Effector memory CD8-positive, alpha-beta T cell (primary cell): ENCODE results near the gene ACADSB.

ENCODE experiments used
- ATAC-seq: fragments of 150-1000 bp; cut with Tn5 transposase; replicated peaks from 2 replicates; pipeline ENCODE4 v1.10.0; 2021; ENCODE audit warnings: mild to moderate bottlenecking, moderate library complexity
- DNase-seq, 3 experiments: peaks; one replicate each; pipeline ENCODE4 v3.0.0; 2021
- H3K27ac Mint-ChIP-seq, 2 donors: one replicate each; pipeline ENCODE4 v1.8.0; 2022; ENCODE audit warnings: mild to moderate bottlenecking in 2 of 2, mixed read lengths in 2 of 2, moderate library complexity in 2 of 2
- H3K27me3 Mint-ChIP-seq, 2 donors: one replicate each; pipeline ENCODE4 v1.8.0; 2022; ENCODE audit warnings: mixed read lengths in 2 of 2
- H3K36me3 Mint-ChIP-seq: one replicate; pipeline ENCODE4 v1.8.0; 2022; ENCODE audit warnings: mild to moderate bottlenecking, moderate library complexity, mixed read lengths; ENCODE audit not compliant: insufficient read depth
- H3K4me1 Mint-ChIP-seq, 2 donors: one replicate each; pipeline ENCODE4 v1.8.0; 2022; ENCODE audit warnings: low read depth in 2 of 2, mixed read lengths in 2 of 2
- H3K4me3 Mint-ChIP-seq, 2 donors: one replicate each; pipeline ENCODE4 v1.8.0; 2022; ENCODE audit warnings: mild to moderate bottlenecking in 2 of 2, mixed read lengths in 2 of 2, moderate library complexity in 2 of 2
- H3K9me3 Mint-ChIP-seq, 2 donors: one replicate each; pipeline ENCODE4 v1.8.0; 2022; ENCODE audit warnings: mixed read lengths in 2 of 2

The ACADSB gene

GRCh38 chr10:123013456-123014419 lies 4.9 kb downstream of the ACADSB start:
- ATAC-seq (no peak), DNase-seq (no peak)
- Mint-ChIP-seq H3K4me3 (no peak overlapping the region), H3K36me3 (peaks cover 9% of the 10 kb centered on the region), H3K27ac (no peak overlapping the region), H3K4me1 (peaks cover 20 to 24% of the 10 kb centered on the region in 2 donors), H3K9me3 (no peaks in the 10 kb centered on the region), H3K27me3 (no peaks in the 10 kb centered on the region)

GRCh38 chr10:123014772-123015171 lies 6.0 kb downstream of the ACADSB start:
- Mint-ChIP-seq H3K9me3 (no peaks in the 10 kb centered on the region), H3K36me3 (peaks cover 6% of the 10 kb centered on the region), H3K4me3 (no peak overlapping the region), H3K27me3 (no peaks in the 10 kb centered on the region), H3K27ac (no peak overlapping the region), H3K4me1 (peaks cover 11 to 16% of the 10 kb centered on the region in 2 donors)
- no peak for DNase-seq
- no peak for ATAC-seq

GRCh38 chr10:123016228-123016627 lies 7.4 kb downstream of the ACADSB start:
- no peak for ATAC-seq
- H3K36me3 Mint-ChIP-seq: peaks cover 6% of the 10 kb centered on the region
- DNase-seq: no peak
- H3K4me3 Mint-ChIP-seq: no peak overlapping the region
- no peaks in the 10 kb centered on the region for H3K9me3 Mint-ChIP-seq
- H3K27ac Mint-ChIP-seq: no peak overlapping the region
- H3K27me3 Mint-ChIP-seq: no peaks in the 10 kb centered on the region
- peaks cover 4 to 7% of the 10 kb centered on the region in 2 donors for H3K4me1 Mint-ChIP-seq

- Mint-ChIP-seq H3K36me3 (peaks cover 6% of the 10 kb centered on the region), H3K27me3 (no peaks in the 10 kb centered on the region), H3K4me3 (no peak overlapping the region), H3K27ac (no peak overlapping the region), H3K4me1 (peaks cover 1 to 7% of the 10 kb centered on the region in 2 donors), H3K9me3 (no peaks in the 10 kb centered on the region)
- DNase-seq (no peak), ATAC-seq (no peak)
Measured at GRCh38 chr10:123017421-123018165, 8.8 kb downstream of the ACADSB start.

- no peak for ATAC-seq
- no peak for DNase-seq
- no peaks in the 10 kb centered on the region for H3K9me3 Mint-ChIP-seq
- H3K36me3 Mint-ChIP-seq: peaks cover 3% of the 10 kb centered on the region
- H3K4me1 Mint-ChIP-seq: peaks cover 0 to 3% of the 10 kb centered on the region in 2 donors
- H3K4me3 Mint-ChIP-seq: no peak overlapping the region
- no peak overlapping the region for H3K27ac Mint-ChIP-seq
- no peaks in the 10 kb centered on the region for H3K27me3 Mint-ChIP-seq
Measured at GRCh38 chr10:123018531-123018930, 9.7 kb downstream of the ACADSB start.

- Mint-ChIP-seq H3K4me3 (no peak overlapping the region), H3K27ac (no peak overlapping the region), H3K4me1 (peaks cover 2 to 5% of the 10 kb centered on the region in 2 donors), H3K9me3 (no peaks in the 10 kb centered on the region), H3K36me3 (peaks cover 3% of the 10 kb centered on the region), H3K27me3 (no peaks in the 10 kb centered on the region)
- DNase-seq: no peak
- ATAC-seq: no peak
Measured at GRCh38 chr10:123019264-123019663, 10.5 kb downstream of the ACADSB start.

GRCh38 chr10:123019941-123020703 lies 11.3 kb downstream of the ACADSB start:
- Mint-ChIP-seq H3K27me3 (no peaks in the 10 kb centered on the region), H3K4me3 (no peak overlapping the region), H3K36me3 (peaks cover 3% of the 10 kb centered on the region), H3K27ac (no peak overlapping the region), H3K4me1 (peaks cover 4 to 7% of the 10 kb centered on the region in 2 donors), H3K9me3 (no peaks in the 10 kb centered on the region)
- DNase-seq (no peak), ATAC-seq (no peak)

- no peaks in the 10 kb centered on the region for H3K27me3 Mint-ChIP-seq
- DNase-seq: no peak
- no peak for ATAC-seq
- H3K36me3 Mint-ChIP-seq: peaks cover 3% of the 10 kb centered on the region
- no peak overlapping the region for H3K27ac Mint-ChIP-seq
- no peaks in the 10 kb centered on the region for H3K9me3 Mint-ChIP-seq
- peaks cover 4 to 7% of the 10 kb centered on the region in 2 donors for H3K4me1 Mint-ChIP-seq
- H3K4me3 Mint-ChIP-seq: no peak overlapping the region
Measured at GRCh38 chr10:123021517-123021916, 12.7 kb downstream of the ACADSB start.

GRCh38 chr10:123024540-123024939 lies 15.7 kb downstream of the ACADSB start:
- no peak for ATAC-seq
- peaks cover 4% of the 10 kb centered on the region in 2 donors for H3K4me1 Mint-ChIP-seq
- no peak overlapping the region for H3K27ac Mint-ChIP-seq
- no peak overlapping the region for H3K4me3 Mint-ChIP-seq
- H3K9me3 Mint-ChIP-seq: no peaks in the 10 kb centered on the region
- H3K36me3 Mint-ChIP-seq: no peaks in the 10 kb centered on the region
- no peak for DNase-seq
- no peaks in the 10 kb centered on the region for H3K27me3 Mint-ChIP-seq

GRCh38 chr10:123026302-123026701 lies 17.5 kb downstream of the ACADSB start:
- H3K4me1 Mint-ChIP-seq: peaks cover 4% of the 10 kb centered on the region in 2 donors
- no peak overlapping the region for H3K4me3 Mint-ChIP-seq
- no peaks in the 10 kb centered on the region for H3K9me3 Mint-ChIP-seq
- no peak for DNase-seq
- no peaks in the 10 kb centered on the region for H3K27me3 Mint-ChIP-seq
- no peak for ATAC-seq
- H3K27ac Mint-ChIP-seq: no peak overlapping the region
- no peaks in the 10 kb centered on the region for H3K36me3 Mint-ChIP-seq

- H3K27me3 Mint-ChIP-seq: no peaks in the 10 kb centered on the region
- H3K36me3 Mint-ChIP-seq: no peaks in the 10 kb centered on the region
- no peak for ATAC-seq
- H3K27ac Mint-ChIP-seq: no peak overlapping the region
- H3K4me1 Mint-ChIP-seq: peaks cover 4% of the 10 kb centered on the region in 2 donors
- H3K9me3 Mint-ChIP-seq: no peaks in the 10 kb centered on the region
- DNase-seq: no peak
- H3K4me3 Mint-ChIP-seq: no peak overlapping the region
Measured at GRCh38 chr10:123027861-123028260, 19.1 kb downstream of the ACADSB start.

GRCh38 chr10:123031124-123031523 lies 22.3 kb downstream of the ACADSB start:
- H3K27ac Mint-ChIP-seq: no peak overlapping the region
- no peaks in the 10 kb centered on the region for H3K9me3 Mint-ChIP-seq
- peaks cover 4% of the 10 kb centered on the region for H3K36me3 Mint-ChIP-seq
- ATAC-seq: no peak
- no peaks in the 10 kb centered on the region for H3K27me3 Mint-ChIP-seq
- no peak for DNase-seq
- no peak overlapping the region for H3K4me3 Mint-ChIP-seq
- no peaks in the 10 kb centered on the region for H3K4me1 Mint-ChIP-seq

- Mint-ChIP-seq H3K4me1 (peaks cover 0 to 6% of the 10 kb centered on the region in 2 donors), H3K36me3 (peaks cover 9% of the 10 kb centered on the region), H3K27ac (no peak overlapping the region), H3K9me3 (no peaks in the 10 kb centered on the region), H3K4me3 (no peak overlapping the region), H3K27me3 (no peaks in the 10 kb centered on the region)
- no peak for ATAC-seq
- no peak for DNase-seq
Measured at GRCh38 chr10:123034332-123034731, 25.5 kb downstream of the ACADSB start.
